HAP-1 (cell line): ENCODE data around the gene QSER1.
"Not testable (repeated sequence)": the region's sequence is repeated elsewhere in the genome, so short reads cannot be mapped to it uniquely, and the experiment has no call there.

Source experiments
- DNase-seq, 2 experiments: peaks; one replicate each; pipeline ENCODE4 v3.0.0-alpha.2; 2016 to 2020; ENCODE audit warnings: low spot score in 2 of 2
- H3K27me3 ChIP-seq: fragments of 250-450 bp; sonication (Bioruptor Pico); 2 replicates; pipeline ENCODE4 v1.5.1; 2020; ENCODE audit warnings: low read depth, mild to moderate bottlenecking, moderate library complexity
- H3K36me3 ChIP-seq: fragments of 250-450 bp; sonication (Bioruptor Pico); replicated peaks from 2 replicates; pipeline ENCODE4 v1.5.1; 2020; ENCODE audit warnings: mild to moderate bottlenecking
- H3K4me1 ChIP-seq: fragments of 250-450 bp; sonication (Bioruptor Pico); 2 replicates; pipeline ENCODE4 v1.5.1; 2020; ENCODE audit warnings: mild to moderate bottlenecking
- H3K4me3 ChIP-seq: fragments of 250-450 bp; sonication (Bioruptor Pico); 2 replicates; pipeline ENCODE4 v1.5.1; 2020; ENCODE audit warnings: mild to moderate bottlenecking, moderate library complexity
- H3K9me3 ChIP-seq: fragments of 250-450 bp; sonication (Bioruptor Pico); 2 replicates; pipeline ENCODE4 v1.5.1; 2020; ENCODE audit warnings: mild to moderate bottlenecking, moderate library complexity
- in situ Hi-C: fragments of 300-500 bp; cut with MboI; formaldehyde crosslinking; loops from 3 replicates; pipeline ENCODE4 v1.14.3; 2020; ENCODE audit warnings: low sequenced_read_pairs, inconsistent platforms, mixed read lengths

Gene QSER1

GRCh38 chr11:32968541-32968940 lies 75.9 kb downstream of the QSER1 start:
- H3K27me3 ChIP-seq: no peaks in the 10 kb centered on the region
- in situ Hi-C loops: no loop called here

GRCh38 chr11:32972233-32972632 lies 79.6 kb downstream of the QSER1 start:
- H3K36me3 ChIP-seq: peaks cover 33% of the 10 kb centered on the region

More at GRCh38 chr11:32968541-32968940, 75.9 kb downstream of the QSER1 start:
- DNase-seq: no peak
- Histone ChIP-seq H3K36me3 (peaks cover 22% of the 10 kb centered on the region), H3K4me3 (no peak overlapping the region), H3K4me1 (no peaks in the 10 kb centered on the region), H3K9me3 (no peaks in the 10 kb centered on the region)

GRCh38 chr11:32972781-32973180 lies 80.2 kb downstream of the QSER1 start:
- no peaks in the 10 kb centered on the region for H3K27me3 ChIP-seq
- H3K36me3 ChIP-seq: peaks cover 39% of the 10 kb centered on the region
- in situ Hi-C loops: loop anchor here (5.0 kb wide), 1 partner anchor 90 kb away; no protein-coding TSS in a partner anchor
- no peak for DNase-seq
- no peaks in the 10 kb centered on the region for H3K9me3 ChIP-seq
- H3K4me3 ChIP-seq: no peak overlapping the region
- no peaks in the 10 kb centered on the region for H3K4me1 ChIP-seq

More at GRCh38 chr11:32972233-32972632, 79.6 kb downstream of the QSER1 start:
- H3K27me3 ChIP-seq, H3K4me3 ChIP-seq, H3K9me3 ChIP-seq, DNase-seq, H3K4me1 ChIP-seq: not testable (repeated sequence)
- in situ Hi-C loops: loop anchor here (5.0 kb wide), 1 partner anchor 90 kb away; no protein-coding TSS in a partner anchor

- Histone ChIP-seq H3K36me3 (peaks cover 7% of the 10 kb centered on the region; the same call in 1 of the 2 replicates), H3K27me3 (no peaks in the 10 kb centered on the region), H3K9me3 (no peaks in the 10 kb centered on the region), H3K4me3 (no peak overlapping the region), H3K4me1 (no peaks in the 10 kb centered on the region)
- in situ Hi-C loops: no loop called here
- no peak for DNase-seq
Measured at GRCh38 chr11:32982626-32983025, 90.0 kb downstream of the QSER1 start.

- no peak for DNase-seq
- H3K4me1 ChIP-seq: no peaks in the 10 kb centered on the region
- no peaks in the 10 kb centered on the region for H3K27me3 ChIP-seq
- no peaks in the 10 kb centered on the region; the same call in 1 of the 2 replicates for H3K36me3 ChIP-seq
- in situ Hi-C loops: no loop called here
- no peak overlapping the region for H3K4me3 ChIP-seq
- H3K9me3 ChIP-seq: no peaks in the 10 kb centered on the region
Measured at GRCh38 chr11:32983506-32983905, 90.9 kb downstream of the QSER1 start.

GRCh38 chr11:32985600-32985999 lies 93.0 kb downstream of the QSER1 start:
- in situ Hi-C loops: no loop called here
- no peaks in the 10 kb centered on the region for H3K9me3 ChIP-seq
- DNase-seq: no peak
- H3K27me3 ChIP-seq: no peaks in the 10 kb centered on the region
- no peak overlapping the region for H3K4me3 ChIP-seq
- H3K4me1 ChIP-seq: no peaks in the 10 kb centered on the region
- no peaks in the 10 kb centered on the region for H3K36me3 ChIP-seq

- no peak for DNase-seq
- Histone ChIP-seq H3K36me3 (no peaks in the 10 kb centered on the region), H3K9me3 (no peaks in the 10 kb centered on the region), H3K4me1 (no peaks in the 10 kb centered on the region), H3K4me3 (no peak overlapping the region), H3K27me3 (no peaks in the 10 kb centered on the region)
- in situ Hi-C loops: no loop called here
Measured at GRCh38 chr11:32987851-32988250, 95.2 kb downstream of the QSER1 start.

GRCh38 chr11:32990481-32990880 lies 97.9 kb downstream of the QSER1 start:
- H3K4me3 ChIP-seq: no peak overlapping the region

GRCh38 chr11:32991427-32991826 lies 98.8 kb downstream of the QSER1 start:
- Histone ChIP-seq H3K27me3 (no peaks in the 10 kb centered on the region; the same call in 1 of the 2 replicates), H3K36me3 (no peaks in the 10 kb centered on the region), H3K4me1 (no peaks in the 10 kb centered on the region), H3K9me3 (no peaks in the 10 kb centered on the region), H3K4me3 (no peak overlapping the region)
- in situ Hi-C loops: no loop called here
- DNase-seq: no peak

More at GRCh38 chr11:32990481-32990880, 97.9 kb downstream of the QSER1 start:
- Histone ChIP-seq H3K36me3 (no peaks in the 10 kb centered on the region), H3K4me1 (no peaks in the 10 kb centered on the region), H3K9me3 (no peaks in the 10 kb centered on the region), H3K27me3 (no peaks in the 10 kb centered on the region)
- in situ Hi-C loops: no loop called here
- DNase-seq: no peak

- Histone ChIP-seq H3K9me3 (no peaks in the 10 kb centered on the region), H3K27me3 (no peaks in the 10 kb centered on the region; the same call in 1 of the 2 replicates), H3K4me3 (no peak overlapping the region), H3K4me1 (no peaks in the 10 kb centered on the region), H3K36me3 (no peaks in the 10 kb centered on the region)
- no peak for DNase-seq
- in situ Hi-C loops: no loop called here
Measured at GRCh38 chr11:32991898-32992297, 99.3 kb downstream of the QSER1 start.

GRCh38 chr11:33000181-33000580 lies 107.6 kb downstream of the QSER1 start:
- no peak overlapping the region for H3K4me3 ChIP-seq
- no peaks in the 10 kb centered on the region for H3K9me3 ChIP-seq
- H3K4me1 ChIP-seq: no peaks in the 10 kb centered on the region; the same call in 1 of the 2 replicates
- H3K36me3 ChIP-seq: no peaks in the 10 kb centered on the region
- no peaks in the 10 kb centered on the region; the same call in 1 of the 2 replicates for H3K27me3 ChIP-seq
- in situ Hi-C loops: no loop called here
- DNase-seq: no peak

- Histone ChIP-seq H3K27me3 (no peaks in the 10 kb centered on the region; the same call in 1 of the 2 replicates), H3K36me3 (no peaks in the 10 kb centered on the region), H3K4me3 (no peak overlapping the region), H3K9me3 (no peaks in the 10 kb centered on the region), H3K4me1 (no peaks in the 10 kb centered on the region; the same call in 1 of the 2 replicates)
- DNase-seq: no peak
- in situ Hi-C loops: no loop called here
Measured at GRCh38 chr11:33001281-33001680, 108.7 kb downstream of the QSER1 start.

GRCh38 chr11:33001751-33002542 lies 109.3 kb downstream of the QSER1 start:
- H3K4me1 ChIP-seq: no peaks in the 10 kb centered on the region; the same call in 1 of the 2 replicates
- no peaks in the 10 kb centered on the region for H3K27me3 ChIP-seq
- no peak overlapping the region for H3K4me3 ChIP-seq
- DNase-seq: no peak
- in situ Hi-C loops: no loop called here
- H3K36me3 ChIP-seq: no peaks in the 10 kb centered on the region
- H3K9me3 ChIP-seq: no peaks in the 10 kb centered on the region

GRCh38 chr11:33005175-33005574 lies 112.6 kb downstream of the QSER1 start:
- Histone ChIP-seq H3K4me3 (no peak overlapping the region), H3K9me3 (no peaks in the 10 kb centered on the region), H3K4me1 (no peaks in the 10 kb centered on the region; the same call in 1 of the 2 replicates), H3K36me3 (no peaks in the 10 kb centered on the region), H3K27me3 (no peaks in the 10 kb centered on the region)
- DNase-seq: no peak
- in situ Hi-C loops: no loop called here
